Smooth muscle cell of bladder (primary cell): ENCODE measurements around the gene TGFBR3L. TPM values are rescaled to one million over a fixed set of nuclear protein-coding genes. Genes with fewer than 3 reads are reported as not detected.

ENCODE experiments used
- total RNA-seq: library from RNA; depleted of rRNA; stranded (reverse); fragments of >200 nt; gene quantifications from 2 replicates; pipeline ENCODE4 v1.2.3, GENCODE V29; 2014

The TGFBR3L gene
- total RNA-seq = 0.85 and 2.0 TPM in 2 replicates

GRCh38 chr19:7914598-7915045 is at the start of gene TGFBR3L:
TGFBR3L (plus strand) TSS chr19:7914830.

GRCh38 chr19:7874076-7874896 is 40.3 kb upstream of the TGFBR3L start, which contains the start of gene PRR36:
PRR36 (minus strand) TSS chr19:7874390; CDS start chr19:7873689, 701 bp downstream.

GRCh38 chr19:7888145-7888825 is 26.3 kb upstream of the TGFBR3L start, which contains the start of gene LRRC8E:
LRRC8E (plus strand) TSS chr19:7888510; CDS start chr19:7895604, 7,094 bp downstream.

GRCh38 chr19:7903244-7904073 is 11.2 kb upstream of the TGFBR3L start, which contains the start of gene MAP2K7:
MAP2K7 (plus strand) TSS chr19:7903877; CDS start chr19:7903945, 68 bp downstream.

GRCh38 chr19:7919610-7920518 is 5.2 kb downstream of the TGFBR3L start, which contains the start of gene SNAPC2:
SNAPC2 (plus strand) TSS chr19:7920338; CDS start chr19:7920367, 29 bp downstream.

GRCh38 chr19:7926021-7926726 is 11.5 kb downstream of the TGFBR3L start, which contains the start of gene CTXN1:
CTXN1 (minus strand) TSS chr19:7926135; CDS start chr19:7925538, 597 bp downstream.

GRCh38 chr19:7943444-7944176 is 29.0 kb downstream of the TGFBR3L start, which contains the start of gene TIMM44:
TIMM44 (minus strand) TSS chr19:7943666; CDS start chr19:7943651, 15 bp downstream.

Other genes starting within 250 kb of the TGFBR3L start
- gene RETN, start 245.8 kb upstream of the TGFBR3L start, total RNA-seq = not detected in 2 replicates
- gene MCEMP1, start 237.7 kb upstream of the TGFBR3L start, total RNA-seq = not detected in 2 replicates
- gene TRAPPC5, start 234.0 kb upstream of the TGFBR3L start, total RNA-seq = 124 and 126 TPM in 2 replicates
- not detected in 2 replicates for gene FCER2, start 212.7 kb upstream of the TGFBR3L start, total RNA-seq
- not detected in 2 replicates for gene CLEC4G, start 182.7 kb upstream of the TGFBR3L start, total RNA-seq
- gene CD209, start 167.3 kb upstream of the TGFBR3L start, total RNA-seq = not detected in 2 replicates
- gene CLEC4M, start 151.6 kb upstream of the TGFBR3L start, total RNA-seq = not detected in 2 replicates
- gene EVI5L, start 84.6 kb upstream of the TGFBR3L start, total RNA-seq = 13.5 and 14.7 TPM in 2 replicates
- gene PRR36, start 40.4 kb upstream of the TGFBR3L start, total RNA-seq = under 0.01 TPM in 1 of 2 replicates, not detected in the other
- 6.0 and 6.3 TPM in 2 replicates for gene LRRC8E, start 26.3 kb upstream of the TGFBR3L start, total RNA-seq
- gene MAP2K7, start 11.0 kb upstream of the TGFBR3L start, total RNA-seq = 5.8 and 9.3 TPM in 2 replicates
- gene SNAPC2, start 5.5 kb downstream of the TGFBR3L start, total RNA-seq = 11.7 and 14.1 TPM in 2 replicates
- 0.85 and 1.9 TPM in 2 replicates for gene CTXN1, start 11.3 kb downstream of the TGFBR3L start, total RNA-seq
- 53.7 and 65.7 TPM in 2 replicates for gene TIMM44, start 28.8 kb downstream of the TGFBR3L start, total RNA-seq
- gene ELAVL1, start 90.8 kb downstream of the TGFBR3L start, total RNA-seq = 13.1 and 32.0 TPM in 2 replicates
- not detected in 2 replicates for gene CCL25, start 137.9 kb downstream of the TGFBR3L start, total RNA-seq
- gene FBN3, start 234.8 kb downstream of the TGFBR3L start, total RNA-seq = not detected in 2 replicates